GM12873 (cell line): ENCODE results near the gene TAF1C.

Experiments used
- TF ChIP-seq, protein P1 (sequence below): IDR thresholded peaks from 2 replicates; pipeline ENCODE4 v1.5.1; 2012; ENCODE audit warnings: low read depth, mild to moderate bottlenecking, moderate library complexity, low read length, control low read depth; ENCODE audit not compliant: insufficient read depth; ENCODE audit errors: missing control alignments

The TAF1C gene

DNA sequence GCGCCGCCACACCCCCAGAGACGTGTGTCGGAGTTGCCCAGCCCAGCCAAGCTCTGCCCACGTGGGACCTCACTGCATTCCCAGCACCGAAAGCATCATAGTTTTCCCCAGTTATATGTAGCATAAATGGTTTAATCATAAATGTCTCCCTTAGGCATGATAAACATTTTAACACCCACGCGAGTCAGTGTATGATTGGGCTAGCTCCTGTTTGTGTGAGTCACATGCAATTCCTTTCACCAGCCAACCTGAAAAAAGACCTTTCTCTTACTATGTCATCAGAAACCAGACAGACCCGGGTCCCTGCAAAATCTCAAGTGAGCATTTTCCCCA lies 9.2 kb downstream of the TAF1C start:
- TF ChIP-seq, protein P1, sequence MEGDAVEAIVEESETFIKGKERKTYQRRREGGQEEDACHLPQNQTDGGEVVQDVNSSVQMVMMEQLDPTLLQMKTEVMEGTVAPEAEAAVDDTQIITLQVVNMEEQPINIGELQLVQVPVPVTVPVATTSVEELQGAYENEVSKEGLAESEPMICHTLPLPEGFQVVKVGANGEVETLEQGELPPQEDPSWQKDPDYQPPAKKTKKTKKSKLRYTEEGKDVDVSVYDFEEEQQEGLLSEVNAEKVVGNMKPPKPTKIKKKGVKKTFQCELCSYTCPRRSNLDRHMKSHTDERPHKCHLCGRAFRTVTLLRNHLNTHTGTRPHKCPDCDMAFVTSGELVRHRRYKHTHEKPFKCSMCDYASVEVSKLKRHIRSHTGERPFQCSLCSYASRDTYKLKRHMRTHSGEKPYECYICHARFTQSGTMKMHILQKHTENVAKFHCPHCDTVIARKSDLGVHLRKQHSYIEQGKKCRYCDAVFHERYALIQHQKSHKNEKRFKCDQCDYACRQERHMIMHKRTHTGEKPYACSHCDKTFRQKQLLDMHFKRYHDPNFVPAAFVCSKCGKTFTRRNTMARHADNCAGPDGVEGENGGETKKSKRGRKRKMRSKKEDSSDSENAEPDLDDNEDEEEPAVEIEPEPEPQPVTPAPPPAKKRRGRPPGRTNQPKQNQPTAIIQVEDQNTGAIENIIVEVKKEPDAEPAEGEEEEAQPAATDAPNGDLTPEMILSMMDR: no peak

DNA sequence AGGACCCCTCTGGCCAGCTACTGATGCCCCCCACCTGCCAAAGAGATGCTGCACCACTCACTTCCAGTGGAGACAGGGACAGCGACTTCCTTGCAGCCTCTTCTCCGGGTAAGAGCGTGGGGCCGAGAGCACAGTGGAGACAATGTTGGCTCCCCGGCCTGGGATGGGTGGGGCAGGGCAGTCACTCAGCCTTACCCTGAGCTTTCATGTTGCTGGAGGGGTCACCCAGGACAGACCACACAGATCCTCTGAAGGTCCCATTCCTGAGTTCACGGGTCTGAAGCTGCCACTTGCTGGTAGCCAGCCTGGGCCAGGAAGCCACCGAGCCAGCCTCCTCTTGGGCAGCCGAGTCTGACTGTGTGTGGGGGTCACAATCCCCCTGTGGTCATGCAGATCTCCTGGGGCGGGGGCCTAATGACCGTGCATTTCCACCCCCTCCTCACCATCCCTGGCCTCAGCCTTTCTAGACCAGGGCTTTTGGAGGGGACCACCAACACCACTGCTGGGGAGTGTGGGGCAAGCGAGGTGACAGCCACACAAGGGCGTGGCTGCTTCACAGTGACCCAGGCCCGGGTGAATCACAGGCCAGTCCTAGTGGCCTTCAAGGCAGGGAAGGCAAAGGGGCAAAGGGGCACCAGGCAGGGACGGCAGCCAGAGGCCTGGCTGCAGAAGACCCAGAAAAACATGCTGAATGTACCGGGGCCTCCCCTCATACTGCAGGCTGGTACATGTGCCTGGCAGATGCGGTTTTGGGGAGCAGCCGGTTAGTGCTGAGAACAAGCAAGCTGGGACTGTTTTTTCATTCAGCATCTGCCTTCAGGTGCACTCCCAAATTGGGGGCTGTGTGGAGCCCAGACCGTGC lies 10.4 kb downstream of the TAF1C start:
- TF ChIP-seq, protein P1: no peak

DNA sequence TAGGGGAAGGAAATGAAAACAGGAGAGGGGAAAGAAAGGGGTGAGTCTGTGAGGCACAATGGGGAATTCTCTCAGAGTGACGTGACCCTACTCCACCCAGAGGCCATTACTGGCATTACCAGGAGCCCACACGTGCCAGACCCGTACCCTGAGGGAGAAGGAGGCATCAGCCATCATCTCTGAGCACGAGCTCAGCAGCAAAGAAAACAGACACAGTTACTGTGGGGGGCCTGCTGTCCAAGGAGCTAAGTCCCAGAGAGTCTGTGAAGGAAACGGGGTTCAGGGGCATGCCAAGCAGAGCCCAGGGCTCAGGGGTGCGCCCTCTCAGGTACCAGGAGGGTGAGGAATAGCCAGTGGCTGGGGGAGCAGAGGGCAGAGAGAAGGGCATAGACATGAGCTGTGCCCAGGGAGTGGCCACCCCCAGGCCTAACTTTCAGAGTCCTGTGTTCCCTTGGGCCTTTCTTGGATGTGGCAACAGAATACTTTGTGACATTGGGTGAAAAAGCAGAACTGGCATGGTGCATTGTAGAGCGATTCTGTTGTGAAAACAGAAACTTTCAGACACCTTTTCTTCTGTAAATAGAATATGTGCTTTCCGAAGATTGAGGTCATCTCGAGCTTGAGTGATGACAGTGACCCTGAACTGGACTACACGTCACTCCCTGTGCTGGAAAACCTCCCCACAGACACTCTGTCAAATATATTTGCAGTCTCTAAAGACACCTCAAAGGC lies 11.3 kb downstream of the TAF1C start:
- TF ChIP-seq, protein P1: peak; percentile 75

DNA sequence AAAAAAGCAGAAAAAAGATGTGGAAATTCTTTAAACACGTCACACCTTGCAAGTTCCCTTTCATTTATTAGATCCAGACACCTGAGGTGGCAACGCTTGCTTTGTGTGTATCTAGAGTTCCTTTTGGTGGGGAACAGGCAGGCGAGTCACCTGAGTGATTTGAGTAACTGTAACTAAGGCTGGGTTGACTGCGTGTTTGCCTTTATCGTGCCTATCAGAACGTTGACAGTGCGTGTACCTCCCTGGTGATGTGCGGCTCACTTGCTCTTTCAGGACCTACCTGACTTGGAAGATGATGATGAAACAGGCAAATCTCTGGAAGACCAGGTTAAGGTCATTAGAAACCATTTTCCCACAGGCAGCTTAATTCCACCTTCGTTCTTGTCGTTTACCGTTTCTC lies 12.5 kb downstream of the TAF1C start:
- TF ChIP-seq, protein P1: no peak

DNA sequence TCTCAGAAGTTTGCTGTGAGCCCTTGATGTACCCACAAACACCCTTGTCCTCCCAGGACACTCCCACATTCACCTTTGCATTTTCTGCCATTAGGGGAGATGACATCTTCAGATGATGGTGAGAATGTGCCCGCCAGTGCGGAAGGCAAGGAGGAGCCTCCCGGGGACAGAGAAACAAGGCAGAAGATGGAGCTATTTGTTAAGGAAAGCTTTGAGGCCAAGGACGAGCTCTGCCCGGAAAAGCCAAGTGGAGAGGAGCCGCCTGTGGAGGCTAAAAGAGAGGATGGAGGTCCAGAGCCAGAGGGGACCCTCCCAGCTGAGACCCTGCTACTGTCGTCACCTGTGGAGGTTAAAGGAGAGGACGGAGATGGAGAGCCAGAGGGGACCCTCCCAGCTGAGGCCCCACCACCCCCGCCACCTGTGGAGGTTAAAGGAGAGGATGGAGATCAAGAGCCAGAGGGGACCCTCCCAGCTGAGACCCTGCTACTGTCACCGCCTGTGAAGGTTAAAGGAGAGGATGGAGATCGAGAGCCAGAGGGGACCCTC lies 17.0 kb downstream of the TAF1C start:
- TF ChIP-seq, protein P1: no peak

DNA sequence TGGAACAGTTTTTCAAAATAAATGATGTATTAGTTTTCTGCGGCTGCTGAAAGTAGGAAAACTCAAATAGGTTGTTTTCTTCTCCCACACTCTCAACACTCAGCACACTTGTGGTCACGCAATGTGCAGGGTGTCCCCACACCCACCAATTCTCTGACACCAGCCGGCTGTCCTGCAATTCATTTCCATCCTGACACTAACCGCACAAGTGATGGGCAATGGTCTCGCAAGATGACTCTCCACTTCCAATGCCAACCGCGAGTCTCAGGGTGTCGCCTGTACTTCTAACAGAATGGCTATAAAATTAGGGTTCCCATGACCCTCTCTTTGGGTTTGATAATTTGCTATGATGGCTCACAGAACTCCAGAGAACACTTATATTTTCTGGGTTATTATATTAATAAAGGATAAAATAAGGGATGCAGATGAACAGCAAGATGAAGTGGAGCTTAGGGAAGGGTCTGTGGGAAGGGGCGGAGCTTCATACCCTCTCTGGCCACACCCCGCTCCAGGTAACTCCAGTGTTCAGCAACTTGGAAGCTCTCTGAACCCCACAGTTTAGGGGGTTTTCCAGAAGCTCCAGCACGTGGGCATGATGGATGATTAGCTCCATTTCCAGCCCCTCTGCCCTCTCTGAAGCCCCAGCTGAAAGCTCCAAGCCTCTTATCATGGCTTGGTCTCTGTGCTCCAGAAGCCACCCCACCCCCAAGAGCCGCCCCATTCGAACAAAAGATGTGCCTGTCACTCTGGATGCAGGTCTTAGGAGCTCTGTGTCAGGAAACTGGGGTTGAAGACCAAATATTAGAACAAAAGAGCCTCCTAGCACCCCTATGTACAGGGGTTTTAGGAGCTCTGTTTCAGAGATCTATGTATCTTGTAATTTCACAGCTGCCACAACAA lies 19.8 kb downstream of the TAF1C start:
- TF ChIP-seq, protein P1: no peak

DNA sequence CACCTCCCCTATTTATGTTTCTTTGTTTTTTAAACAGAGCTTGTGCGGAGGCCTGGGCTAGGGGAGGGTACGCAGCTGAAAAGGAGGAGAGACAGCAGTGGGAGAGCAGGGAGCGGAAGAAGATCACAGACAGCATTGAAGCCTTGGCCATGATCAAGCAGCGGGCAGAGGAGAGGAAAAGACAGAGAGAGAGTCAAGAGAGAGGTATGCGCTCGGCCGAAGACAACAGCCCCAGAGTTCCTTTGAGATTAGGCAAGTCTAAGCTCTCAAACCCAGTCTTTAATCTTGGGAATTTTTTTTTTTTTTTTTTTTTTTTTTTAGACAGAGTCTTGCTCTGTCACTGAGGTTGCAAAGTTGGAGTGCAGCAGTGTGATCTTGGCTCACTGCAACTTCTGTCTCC lies 21.1 kb downstream of the TAF1C start:
- TF ChIP-seq, protein P1: no peak
